ENCODE measurements around the gene OR5A2. TPM values are rescaled to one million over a fixed set of nuclear protein-coding genes. Genes with fewer than 3 reads are reported as not detected.

OR5A2 gene
- total and polyA plus RNA-seq, 2 donors (not counting 1 experiment from before 2014, with no cell fraction given): not detected

DNA sequence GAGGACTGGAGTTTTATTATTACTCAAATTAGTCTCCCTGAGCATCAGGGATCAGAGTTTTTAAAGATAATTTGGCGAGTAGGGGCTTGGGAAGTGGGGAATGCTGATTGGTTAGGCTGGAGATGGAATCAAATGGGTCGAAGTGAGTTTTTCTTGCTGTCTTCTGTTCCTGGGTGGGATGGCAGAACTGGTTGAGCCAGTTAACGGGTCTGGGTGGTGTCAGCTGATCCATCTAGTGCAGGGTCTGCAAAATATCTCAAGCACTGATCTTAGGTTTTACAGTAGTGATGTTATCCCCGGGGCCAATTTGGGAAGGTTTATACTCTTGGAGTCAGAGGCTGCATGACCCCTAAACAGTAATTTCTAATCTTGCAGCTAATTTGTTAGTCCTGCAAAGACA lies 1.1 kb downstream of the OR5A2 start:
- no peaks in the 10 kb centered on the region for H3K36me3 ChIP-seq (ENCODE audit: control insufficient read depth, insufficient read depth, low read length)
- no peak overlapping the region for H3K27ac ChIP-seq (ENCODE audit: insufficient read depth, low read length)
- H3K4me2 ChIP-seq (ENCODE audit: extremely low read depth, insufficient read depth, low read length): no peak overlapping the region
- no peak overlapping the region for H3K9ac ChIP-seq (ENCODE audit: insufficient read depth, low read length)
- H4K20me1 ChIP-seq (ENCODE audit: control insufficient read depth, extremely low read depth, insufficient read depth, low read length): no peaks in the 10 kb centered on the region
- H2AFZ ChIP-seq (ENCODE audit: low read length): no peak overlapping the region
- DNase-seq (ENCODE audit: low read depth in 2 of 2): no peak
- TF ChIP-seq EZH2 (IDR thresholded peaks at IDR 0.05; ENCODE audit: low read length, missing control alignments): no peak
- TF ChIP-seq, protein P1, sequence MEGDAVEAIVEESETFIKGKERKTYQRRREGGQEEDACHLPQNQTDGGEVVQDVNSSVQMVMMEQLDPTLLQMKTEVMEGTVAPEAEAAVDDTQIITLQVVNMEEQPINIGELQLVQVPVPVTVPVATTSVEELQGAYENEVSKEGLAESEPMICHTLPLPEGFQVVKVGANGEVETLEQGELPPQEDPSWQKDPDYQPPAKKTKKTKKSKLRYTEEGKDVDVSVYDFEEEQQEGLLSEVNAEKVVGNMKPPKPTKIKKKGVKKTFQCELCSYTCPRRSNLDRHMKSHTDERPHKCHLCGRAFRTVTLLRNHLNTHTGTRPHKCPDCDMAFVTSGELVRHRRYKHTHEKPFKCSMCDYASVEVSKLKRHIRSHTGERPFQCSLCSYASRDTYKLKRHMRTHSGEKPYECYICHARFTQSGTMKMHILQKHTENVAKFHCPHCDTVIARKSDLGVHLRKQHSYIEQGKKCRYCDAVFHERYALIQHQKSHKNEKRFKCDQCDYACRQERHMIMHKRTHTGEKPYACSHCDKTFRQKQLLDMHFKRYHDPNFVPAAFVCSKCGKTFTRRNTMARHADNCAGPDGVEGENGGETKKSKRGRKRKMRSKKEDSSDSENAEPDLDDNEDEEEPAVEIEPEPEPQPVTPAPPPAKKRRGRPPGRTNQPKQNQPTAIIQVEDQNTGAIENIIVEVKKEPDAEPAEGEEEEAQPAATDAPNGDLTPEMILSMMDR (conservative IDR thresholded peaks at IDR 0.05 in 1 of 2, IDR thresholded peaks at IDR 0.05 in 1 of 2; ENCODE audit: low read depth in 1 of 2, low read length in 2 of 2): no peak
- no peaks in the 10 kb centered on the region for H3K27me3 ChIP-seq (ENCODE audit: control insufficient read depth, insufficient read depth, low read length)
- H3K4me3 ChIP-seq (replicated peaks in 1 of 4; ENCODE audit: control extremely low read depth in 1 of 4, insufficient read depth in 1 of 4, low read depth in 3 of 4, low read length in 4 of 4): no peak overlapping the region
- no peaks in the 10 kb centered on the region for H3K4me1 ChIP-seq (ENCODE audit: control insufficient read depth, extremely low read depth, insufficient read depth, low read length)
- H3K9me3 ChIP-seq (ENCODE audit: control insufficient read depth, insufficient read depth, low read depth, low read length): no peaks in the 10 kb centered on the region
- H3K79me2 ChIP-seq (ENCODE audit: control insufficient read depth, insufficient read depth, low read length): no peaks in the 10 kb centered on the region

DNA sequence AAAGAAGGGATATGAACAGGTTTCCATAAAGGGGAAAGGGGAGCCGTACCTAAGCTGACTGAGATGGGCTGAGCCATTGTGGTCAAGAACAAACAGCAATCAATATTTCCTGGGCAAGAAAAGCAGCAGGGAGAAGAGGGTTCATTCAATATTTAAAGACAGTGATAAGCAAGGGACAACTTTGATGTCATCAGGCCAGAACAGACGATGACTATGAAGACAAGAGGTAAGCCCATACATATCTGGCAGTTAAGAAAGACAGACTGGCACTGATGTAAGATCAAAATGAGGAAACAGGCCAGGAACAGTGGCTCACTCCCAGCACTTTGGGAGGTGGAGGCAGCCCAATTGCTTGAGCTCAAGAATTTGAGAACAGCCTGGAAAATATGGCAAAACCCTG lies 2.4 kb downstream of the OR5A2 start:
- Histone ChIP-seq H3K4me3 (replicated peaks in 1 of 4; ENCODE audit: control extremely low read depth in 1 of 4, insufficient read depth in 1 of 4, low read depth in 3 of 4, low read length in 4 of 4) (no peak overlapping the region), H3K36me3 (ENCODE audit: control insufficient read depth, insufficient read depth, low read length) (no peaks in the 10 kb centered on the region), H3K9ac (ENCODE audit: insufficient read depth, low read length) (no peak overlapping the region), H3K27me3 (ENCODE audit: control insufficient read depth, insufficient read depth, low read length) (no peaks in the 10 kb centered on the region), H3K4me1 (ENCODE audit: control insufficient read depth, extremely low read depth, insufficient read depth, low read length) (no peaks in the 10 kb centered on the region), H2AFZ (ENCODE audit: low read length) (no peak overlapping the region), H3K9me3 (ENCODE audit: control insufficient read depth, insufficient read depth, low read depth, low read length) (no peaks in the 10 kb centered on the region), H3K27ac (ENCODE audit: insufficient read depth, low read length) (no peak overlapping the region), H3K4me2 (ENCODE audit: extremely low read depth, insufficient read depth, low read length) (no peak overlapping the region), H3K79me2 (ENCODE audit: control insufficient read depth, insufficient read depth, low read length) (no peaks in the 10 kb centered on the region), H4K20me1 (ENCODE audit: control insufficient read depth, extremely low read depth, insufficient read depth, low read length) (no peaks in the 10 kb centered on the region)
- TF ChIP-seq, protein P1 (conservative IDR thresholded peaks at IDR 0.05 in 1 of 2, IDR thresholded peaks at IDR 0.05 in 1 of 2; ENCODE audit: low read depth in 1 of 2, low read length in 2 of 2): no peak
- TF ChIP-seq EZH2 (IDR thresholded peaks at IDR 0.05; ENCODE audit: low read length, missing control alignments): no peak
- DNase-seq (ENCODE audit: low read depth in 2 of 2): no peak

DNA sequence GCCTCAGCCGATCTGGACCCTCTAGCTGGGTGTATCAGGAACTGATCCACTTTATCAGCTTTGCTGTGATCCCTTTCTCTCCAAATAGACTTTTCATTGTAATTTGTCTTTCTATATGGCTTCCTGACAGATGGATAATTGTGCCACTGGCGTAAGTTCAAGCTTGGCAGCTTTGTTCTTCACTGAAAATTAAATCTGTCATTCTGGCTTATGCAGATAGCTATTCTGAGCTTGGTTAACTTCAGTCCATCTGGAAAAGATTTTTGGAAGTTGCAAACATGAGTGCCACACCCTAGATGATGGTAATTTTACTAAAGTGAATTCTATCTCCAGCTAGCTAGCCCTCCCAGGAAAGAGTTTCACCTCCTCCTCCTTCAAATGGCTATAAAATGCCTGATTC lies 8.1 kb downstream of the OR5A2 start:
- Histone ChIP-seq H3K9me3 (ENCODE audit: control insufficient read depth, insufficient read depth, low read depth, low read length) (no peaks in the 10 kb centered on the region), H3K9ac (ENCODE audit: insufficient read depth, low read length) (no peak overlapping the region), H3K4me1 (ENCODE audit: control insufficient read depth, extremely low read depth, insufficient read depth, low read length) (no peaks in the 10 kb centered on the region), H2AFZ (ENCODE audit: low read length) (no peak overlapping the region), H3K79me2 (ENCODE audit: control insufficient read depth, insufficient read depth, low read length) (no peaks in the 10 kb centered on the region), H3K36me3 (ENCODE audit: control insufficient read depth, insufficient read depth, low read length) (no peaks in the 10 kb centered on the region), H3K4me3 (replicated peaks in 1 of 4; ENCODE audit: control extremely low read depth in 1 of 4, insufficient read depth in 1 of 4, low read depth in 3 of 4, low read length in 4 of 4) (no peak overlapping the region), H4K20me1 (ENCODE audit: control insufficient read depth, extremely low read depth, insufficient read depth, low read length) (no peaks in the 10 kb centered on the region), H3K4me2 (ENCODE audit: extremely low read depth, insufficient read depth, low read length) (no peak overlapping the region), H3K27me3 (ENCODE audit: control insufficient read depth, insufficient read depth, low read length) (no peaks in the 10 kb centered on the region), H3K27ac (ENCODE audit: insufficient read depth, low read length) (no peak overlapping the region)
- DNase-seq (ENCODE audit: low read depth in 2 of 2): no peak
- TF ChIP-seq, protein P1 (conservative IDR thresholded peaks at IDR 0.05 in 1 of 2, IDR thresholded peaks at IDR 0.05 in 1 of 2; ENCODE audit: low read depth in 1 of 2, low read length in 2 of 2): no peak
- no peak for TF ChIP-seq EZH2 (IDR thresholded peaks at IDR 0.05; ENCODE audit: low read length, missing control alignments)
